Activated CD8-positive, alpha-beta memory T cell treated with anti-CD3 and anti-CD28 coated beads, Interleukin-2, amount 50 U/mL, for 1 hour (primary cell): ENCODE data around the gene OR10C1.
"Not testable (repeated sequence)": the region's sequence is repeated elsewhere in the genome, so short reads cannot be mapped to it uniquely, and the experiment has no call there.

Source experiments
- DNase-seq: peaks from one replicate; pipeline ENCODE4 v3.0.0-alpha.2; 2020; ENCODE audit errors: extremely low read depth

Gene OR10C1

GRCh38 chr6:29439006-29439405 lies at the start of gene OR10C1:
Gene OR10C1 (plus strand): TSS chr6:29439306. CDS start chr6:29440016, 710 bp downstream.
- DNase-seq, result no peak

- DNase-seq, result no peak
Measured at GRCh38 chr6:29395331-29395730, 43.8 kb upstream of the OR10C1 start, which contains the start of gene OR12D2. Gene OR12D2 (plus strand): TSS chr6:29395631. CDS start chr6:29396700, 1,069 bp downstream.

- no peak for DNase-seq
Measured at GRCh38 chr6:29399525-29399924, 39.6 kb upstream of the OR10C1 start.

GRCh38 chr6:29403801-29404200 lies 35.3 kb upstream of the OR10C1 start:
- DNase-seq, result no peak

- DNase-seq, result no peak
Measured at GRCh38 chr6:29414588-29414987, 24.5 kb upstream of the OR10C1 start, which contains the start of gene OR12D1. Gene OR12D1 (plus strand): TSS chr6:29414928.

GRCh38 chr6:29419516-29419915 lies 19.6 kb upstream of the OR10C1 start:
- no peak for DNase-seq

GRCh38 chr6:29424168-29424567 lies 14.9 kb upstream of the OR10C1 start:
- DNase-seq, result no peak

- DNase-seq, result no peak
Measured at GRCh38 chr6:29424575-29424974, 14.5 kb upstream of the OR10C1 start.

GRCh38 chr6:29425075-29425474 lies 14.0 kb upstream of the OR10C1 start:
- no peak for DNase-seq

- no peak for DNase-seq
Measured at GRCh38 chr6:29426654-29427053, 12.5 kb upstream of the OR10C1 start.

- not testable (repeated sequence) for DNase-seq
Measured at GRCh38 chr6:29436730-29437129, 2.4 kb upstream of the OR10C1 start.

GRCh38 chr6:29442719-29443118 lies 3.6 kb downstream of the OR10C1 start:
- no peak for DNase-seq

- DNase-seq, result not testable (repeated sequence)
Measured at GRCh38 chr6:29444031-29444430, 4.9 kb downstream of the OR10C1 start.

- DNase-seq, result no peak
Measured at GRCh38 chr6:29447670-29448069, 8.6 kb downstream of the OR10C1 start.

GRCh38 chr6:29451471-29452193 lies 12.5 kb downstream of the OR10C1 start:
- no peak for DNase-seq

GRCh38 chr6:29456971-29457370 lies 17.9 kb downstream of the OR10C1 start, which contains the start of the genes OR11A1 and OR2H1:
Gene OR11A1 (minus strand): TSS chr6:29457071. CDS start chr6:29427641, 29,430 bp downstream.
Gene OR2H1 (plus strand): TSS chr6:29457155. CDS start chr6:29461770, 4,615 bp downstream.
- no peak for DNase-seq

- no peak for DNase-seq
Measured at GRCh38 chr6:29461021-29461814, 22.1 kb downstream of the OR10C1 start.

- no peak for DNase-seq
Measured at GRCh38 chr6:29462022-29462421, 22.9 kb downstream of the OR10C1 start.

- DNase-seq, result no peak
Measured at GRCh38 chr6:29465279-29465678, 26.2 kb downstream of the OR10C1 start.

GRCh38 chr6:29465801-29466200 lies 26.7 kb downstream of the OR10C1 start:
- DNase-seq, result no peak

GRCh38 chr6:29466241-29466640 lies 27.1 kb downstream of the OR10C1 start:
- DNase-seq, result no peak

- DNase-seq, result no peak
Measured at GRCh38 chr6:29474996-29475395, 35.9 kb downstream of the OR10C1 start.
